Ovary (tissue), 3 donors: ENCODE data around the gene PRKCE.

ENCODE experiments used
- CTCF ChIP-seq, 3 donors: fragments of 450-650 bp in 2 of 3; fragments of 200-600 bp in 1 of 3; IDR thresholded peaks; one replicate each; pipeline versions ENCODE4 v1.5.1 to v1.8.0; 2016 to 2022; ENCODE audit warnings: antibody characterized with exemption in 3 of 3, mild to moderate bottlenecking in 1 of 3
- EP300 ChIP-seq: sonication (generic); formaldehyde crosslinking; IDR thresholded peaks from one replicate; pipeline ENCODE4 v1.6.1; 2017; ENCODE audit warnings: antibody characterized with exemption
- donor health status: DM: no; HTN: no; CAD: no.

GRCh38 chr2:46181789-46182530 is 530.5 kb downstream of the PRKCE start:
- TF ChIP-seq CTCF (IDR thresholded peaks at IDR 0.05) = no peak
- TF ChIP-seq EP300 = no peak
